ENCODE results near the gene ACOT8. TPM values are rescaled to one million over a fixed set of nuclear protein-coding genes. Genes with fewer than 3 reads are reported as not detected.
"Not testable (repeated sequence)": the region's sequence is repeated elsewhere in the genome, so short reads cannot be mapped to it uniquely, and the experiment has no call there.

ACOT8 gene
- total RNA-seq, 2 experiments from 2014 or later, result 18.5 to 21.2 TPM

DNA sequence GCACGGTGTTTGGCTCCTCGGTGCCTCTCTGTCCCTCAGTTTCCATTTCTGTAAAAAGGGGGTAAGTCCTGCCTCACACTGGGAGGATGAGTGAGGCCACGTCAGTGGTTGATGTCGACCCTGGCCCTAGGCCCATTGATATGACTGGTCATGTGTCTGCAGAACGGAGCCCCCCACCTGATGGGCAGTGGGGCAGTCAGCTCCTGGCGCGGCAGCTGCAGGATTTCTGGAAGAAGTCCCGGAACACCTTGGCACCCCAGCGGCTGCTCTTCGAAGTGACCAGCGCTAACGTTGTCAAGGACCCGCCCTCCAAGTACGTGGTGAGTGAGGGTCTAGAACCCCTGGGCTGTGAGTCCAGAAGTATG lies 22.4 kb downstream of the ACOT8 start:
- ChIA-PET CTCF (interaction anchor here (0.6 to 3.5 kb wide), 4 partner anchors 11 to 681 kb away, joined by 3 to 9 read pairs (median 5); no protein-coding TSS in a partner anchor), POLR2A (interaction anchor here (0.8 to 1.1 kb wide), 3 partner anchors 22 to 49 kb away, joined by 4 to 5 read pairs (median 4); no protein-coding TSS in a partner anchor)
- Mint-ChIP-seq H3K4me1 (ENCODE audit: low read depth) (peaks cover 10% of the 10 kb centered on the region), H3K4me3 (peak overlapping the region; percentile 57), H3K27me3 (no peaks in the 10 kb centered on the region), H3K9me3 (no peaks in the 10 kb centered on the region), H3K27ac (no peak overlapping the region), H3K36me3 (ENCODE audit: low read depth) (no peaks in the 10 kb centered on the region)
- ATAC-seq, result no peak
- TF ChIP-seq, protein P1, sequence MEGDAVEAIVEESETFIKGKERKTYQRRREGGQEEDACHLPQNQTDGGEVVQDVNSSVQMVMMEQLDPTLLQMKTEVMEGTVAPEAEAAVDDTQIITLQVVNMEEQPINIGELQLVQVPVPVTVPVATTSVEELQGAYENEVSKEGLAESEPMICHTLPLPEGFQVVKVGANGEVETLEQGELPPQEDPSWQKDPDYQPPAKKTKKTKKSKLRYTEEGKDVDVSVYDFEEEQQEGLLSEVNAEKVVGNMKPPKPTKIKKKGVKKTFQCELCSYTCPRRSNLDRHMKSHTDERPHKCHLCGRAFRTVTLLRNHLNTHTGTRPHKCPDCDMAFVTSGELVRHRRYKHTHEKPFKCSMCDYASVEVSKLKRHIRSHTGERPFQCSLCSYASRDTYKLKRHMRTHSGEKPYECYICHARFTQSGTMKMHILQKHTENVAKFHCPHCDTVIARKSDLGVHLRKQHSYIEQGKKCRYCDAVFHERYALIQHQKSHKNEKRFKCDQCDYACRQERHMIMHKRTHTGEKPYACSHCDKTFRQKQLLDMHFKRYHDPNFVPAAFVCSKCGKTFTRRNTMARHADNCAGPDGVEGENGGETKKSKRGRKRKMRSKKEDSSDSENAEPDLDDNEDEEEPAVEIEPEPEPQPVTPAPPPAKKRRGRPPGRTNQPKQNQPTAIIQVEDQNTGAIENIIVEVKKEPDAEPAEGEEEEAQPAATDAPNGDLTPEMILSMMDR (IDR thresholded peaks at IDR 0.05), result no peak
- intact Hi-C loops (cut with micrococcal nuclease), result no loop called here
- no peak for DNase-seq

DNA sequence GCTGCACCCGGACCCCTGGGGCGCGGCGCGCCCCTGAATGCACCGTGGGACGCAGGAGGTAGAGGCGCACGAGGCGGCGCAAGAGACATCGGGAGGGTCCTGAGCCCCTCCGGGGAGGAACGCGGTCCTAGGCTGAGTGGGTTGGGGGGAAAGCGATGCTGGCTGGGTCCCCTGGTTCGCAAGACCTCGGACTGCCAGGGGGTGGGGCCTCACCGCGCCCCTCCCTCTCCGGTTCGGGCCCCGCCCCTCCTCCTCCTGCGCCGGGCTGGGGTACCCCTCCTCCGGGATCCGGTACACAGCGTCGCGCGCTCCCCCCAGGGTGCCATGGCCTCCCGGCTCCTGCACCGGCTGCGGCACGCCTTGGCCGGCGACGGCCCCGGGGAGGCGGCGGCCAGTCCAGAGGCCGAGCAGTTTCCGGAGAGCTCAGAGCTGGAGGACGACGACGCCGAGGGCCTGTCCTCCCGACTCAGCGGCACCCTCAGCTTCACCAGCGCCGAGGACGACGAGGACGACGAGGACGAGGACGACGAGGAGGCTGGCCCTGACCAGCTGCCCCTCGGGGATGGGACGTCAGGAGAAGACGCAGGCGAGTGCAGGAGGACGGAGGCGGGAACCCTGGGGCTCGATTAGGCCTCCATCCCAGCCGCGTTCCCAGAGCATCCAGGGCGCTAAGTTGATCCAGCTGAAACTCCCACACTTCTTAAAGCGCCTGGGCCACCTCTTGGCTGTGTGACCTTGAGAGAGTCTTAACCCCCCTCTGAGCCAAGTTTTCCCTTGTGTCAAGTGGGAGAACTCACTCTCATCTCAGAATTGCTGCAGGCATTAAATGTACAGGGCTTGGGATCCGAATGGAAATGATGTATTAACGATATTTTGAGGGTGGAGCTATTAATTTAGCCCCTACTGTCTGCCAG lies 23.1 kb downstream of the ACOT8 start:
- TF ChIP-seq, protein P1 (IDR thresholded peaks at IDR 0.05), result no peak
- H3K4me1 Mint-ChIP-seq (ENCODE audit: low read depth), result peaks cover 10% of the 10 kb centered on the region
- H3K36me3 Mint-ChIP-seq (ENCODE audit: low read depth), result no peaks in the 10 kb centered on the region
- no peaks in the 10 kb centered on the region for H3K9me3 Mint-ChIP-seq
- intact Hi-C loops (cut with micrococcal nuclease), result no loop called here
- DNase-seq, result peak; percentile 43
- ChIA-PET CTCF (interaction anchor here (0.6 to 3.5 kb wide), 6 partner anchors 10 to 682 kb away, joined by 3 to 9 read pairs (median 5); no protein-coding TSS in a partner anchor), POLR2A (interaction anchor here (0.8 to 1.6 kb wide), 7 partner anchors 17 to 138 kb away, joined by 4 to 5 read pairs (median 4); partner anchors contain the start of genes CTSA, NEURL2, UBE2C and ZNF335)
- ATAC-seq, result peak; percentile 83
- H3K27ac Mint-ChIP-seq, result no peak overlapping the region
- peak overlapping the region; percentile 73 for H3K4me3 Mint-ChIP-seq
- H3K27me3 Mint-ChIP-seq, result no peaks in the 10 kb centered on the region

DNA sequence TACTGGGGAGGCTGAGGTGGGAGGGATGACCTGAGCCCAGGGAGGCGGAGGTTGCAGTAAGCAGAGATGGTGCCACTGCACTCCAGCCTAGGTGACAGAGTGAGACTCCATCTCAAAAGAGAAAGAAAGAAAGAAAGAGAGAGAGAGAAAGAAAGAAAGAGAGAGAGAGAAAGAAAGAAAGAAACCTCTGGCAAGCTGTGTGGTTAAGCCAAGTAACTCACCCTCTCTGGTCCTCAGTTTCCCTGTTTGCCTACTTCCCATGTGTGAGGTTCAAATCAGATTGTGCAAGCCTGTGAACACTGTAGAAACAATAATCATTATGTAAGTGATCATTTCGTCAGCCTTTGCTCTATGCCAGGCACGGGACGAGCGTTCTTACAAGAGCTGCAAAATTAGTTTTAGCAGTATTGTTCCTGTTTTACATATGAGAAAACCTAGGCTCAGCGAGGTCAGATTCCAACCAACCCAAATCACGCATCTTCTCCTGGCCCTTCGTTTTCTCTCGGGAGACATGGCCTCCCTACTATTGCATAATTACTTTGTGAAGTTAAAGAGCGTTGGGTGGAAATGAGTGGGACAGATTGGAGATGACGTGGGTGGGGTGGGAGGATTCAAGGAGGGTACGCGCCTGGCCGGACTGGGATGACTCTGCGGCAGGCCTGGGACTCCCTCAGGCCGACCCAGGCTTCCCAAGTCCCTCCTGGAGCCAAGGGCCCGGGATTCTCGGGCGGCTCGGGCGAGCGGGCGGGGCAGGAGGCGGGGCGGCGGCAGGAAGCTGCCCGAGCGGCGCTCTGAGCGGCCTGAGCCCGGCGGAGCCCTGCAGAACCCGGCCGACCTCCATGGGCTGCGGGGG lies 23.9 kb downstream of the ACOT8 start, which contains the start of gene SNX21:
SNX21 (plus strand) TSS at position 770 of the 853 bp plus-strand sequence. CDS start 121 bp downstream, outside the sequence.
- DNase-seq, result peak; percentile 31
- H3K27me3 Mint-ChIP-seq, result no peaks in the 10 kb centered on the region
- TF ChIP-seq, protein P1 (IDR thresholded peaks at IDR 0.05), result no peak
- intact Hi-C loops (cut with micrococcal nuclease), result no loop called here
- H3K36me3 Mint-ChIP-seq (ENCODE audit: low read depth), result no peaks in the 10 kb centered on the region
- CTCF ChIA-PET, result interaction anchor here (1.0 to 1.5 kb wide), 5 partner anchors 9 to 154 kb away, joined by 3 to 8 read pairs (median 5); no protein-coding TSS in a partner anchor
- peak; percentile 78 for ATAC-seq
- H3K4me1 Mint-ChIP-seq (ENCODE audit: low read depth), result peaks cover 10% of the 10 kb centered on the region
- peak within 1 kb of the TSS; percentile 73 for H3K4me3 Mint-ChIP-seq
- POLR2A ChIA-PET, result interaction anchor here (0.9 to 1.6 kb wide), 8 partner anchors 9 to 139 kb away, joined by 3 to 5 read pairs (median 4); partner anchors contain the start of genes CTSA, NEURL2, UBE2C and ZNF335
- peak within 1 kb of the TSS; percentile 57 for H3K27ac Mint-ChIP-seq
- H3K9me3 Mint-ChIP-seq, result no peaks in the 10 kb centered on the region

DNA sequence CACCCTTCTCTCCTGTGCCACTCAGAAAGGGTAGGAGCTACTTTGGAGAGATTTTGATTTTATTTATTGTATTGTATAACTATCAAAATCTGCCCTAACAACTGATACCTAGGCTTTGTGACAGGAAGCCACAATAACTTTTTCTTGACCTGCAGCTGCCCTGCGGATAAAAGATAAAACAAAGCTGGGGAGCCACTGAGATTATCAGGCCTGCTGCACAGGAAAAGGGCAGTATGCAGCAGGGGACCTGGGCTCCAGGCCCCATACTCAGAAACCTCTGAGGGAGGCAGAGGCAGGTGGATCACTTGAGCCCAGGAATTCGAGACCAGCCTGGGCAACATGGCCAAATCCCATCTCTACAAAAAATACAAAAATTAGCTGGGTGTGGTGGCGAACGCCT lies 24.6 kb downstream of the ACOT8 start:
- H3K27me3 Mint-ChIP-seq, result no peaks in the 10 kb centered on the region
- no peaks in the 10 kb centered on the region for H3K9me3 Mint-ChIP-seq
- H3K36me3 Mint-ChIP-seq (ENCODE audit: low read depth), result no peaks in the 10 kb centered on the region
- DNase-seq (no peak), ATAC-seq (no peak)
- TF ChIP-seq, protein P1 (IDR thresholded peaks at IDR 0.05), result no peak
- intact Hi-C loops (cut with micrococcal nuclease), result no loop called here
- peak overlapping the region; percentile 73 for H3K4me3 Mint-ChIP-seq
- H3K27ac Mint-ChIP-seq, result no peak overlapping the region
- H3K4me1 Mint-ChIP-seq (ENCODE audit: low read depth), result peaks cover 10% of the 10 kb centered on the region
- ChIA-PET POLR2A (interaction anchor here (0.9 to 1.6 kb wide), 7 partner anchors 8 to 139 kb away, joined by 3 to 5 read pairs (median 4); partner anchors contain the start of genes CTSA, NEURL2, UBE2C and ZNF335), CTCF (interaction anchor here (1.0 to 1.4 kb wide), 4 partner anchors 33 to 154 kb away, joined by 3 to 8 read pairs (median 4); no protein-coding TSS in a partner anchor)

DNA sequence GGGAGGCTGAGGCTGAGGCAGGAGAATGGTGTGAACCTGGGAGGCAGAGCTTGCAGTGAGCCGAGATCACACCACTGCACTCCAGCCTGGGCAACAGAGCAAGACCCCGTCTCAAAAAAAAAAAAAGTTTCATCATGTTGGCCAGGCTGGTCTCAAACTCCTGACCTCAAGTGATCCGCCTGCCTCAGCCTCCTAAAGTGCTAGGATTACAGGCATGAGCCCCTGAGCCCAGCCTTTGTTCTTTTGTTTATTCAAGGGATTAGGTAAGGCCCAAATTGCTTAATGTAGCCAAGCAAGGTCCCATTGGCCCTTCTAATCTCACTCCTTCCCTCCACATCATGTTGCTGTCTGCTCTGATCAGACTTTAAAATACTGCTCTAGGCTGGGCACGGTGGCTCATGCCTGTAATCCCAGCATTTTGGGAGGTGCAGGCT lies 27.5 kb downstream of the ACOT8 start:
- H3K27me3 Mint-ChIP-seq; DNase-seq; POLR2A ChIA-PET; H3K27ac Mint-ChIP-seq; H3K36me3 Mint-ChIP-seq (ENCODE audit: low read depth); H3K9me3 Mint-ChIP-seq; H3K4me3 Mint-ChIP-seq; ATAC-seq: not testable (repeated sequence)
- H3K4me1 Mint-ChIP-seq (ENCODE audit: low read depth), result peaks cover 11% of the 10 kb centered on the region
- CTCF ChIA-PET, result interaction anchor here (1.6 kb wide), 1 partner anchor 31 kb away, joined by 4 read pairs; no protein-coding TSS in a partner anchor
- intact Hi-C loops (cut with micrococcal nuclease), result loop anchor here (10.0 kb wide), 1 partner anchor 105 kb away; the partner anchor contains the start of gene PCIF1

All from activated CD8-positive, alpha-beta T cell treated with anti-CD3 and anti-CD28 coated beads for 36 hours (primary cell).